ENCODE data around the gene TTC39A.
A peak's percentile ranks its signal among the peaks of the same experiment; 100 is the strongest.
"Not testable (repeated sequence)": the region's sequence is repeated elsewhere in the genome, so short reads cannot be mapped to it uniquely, and the experiment has no call there.

TTC39A gene

DNA sequence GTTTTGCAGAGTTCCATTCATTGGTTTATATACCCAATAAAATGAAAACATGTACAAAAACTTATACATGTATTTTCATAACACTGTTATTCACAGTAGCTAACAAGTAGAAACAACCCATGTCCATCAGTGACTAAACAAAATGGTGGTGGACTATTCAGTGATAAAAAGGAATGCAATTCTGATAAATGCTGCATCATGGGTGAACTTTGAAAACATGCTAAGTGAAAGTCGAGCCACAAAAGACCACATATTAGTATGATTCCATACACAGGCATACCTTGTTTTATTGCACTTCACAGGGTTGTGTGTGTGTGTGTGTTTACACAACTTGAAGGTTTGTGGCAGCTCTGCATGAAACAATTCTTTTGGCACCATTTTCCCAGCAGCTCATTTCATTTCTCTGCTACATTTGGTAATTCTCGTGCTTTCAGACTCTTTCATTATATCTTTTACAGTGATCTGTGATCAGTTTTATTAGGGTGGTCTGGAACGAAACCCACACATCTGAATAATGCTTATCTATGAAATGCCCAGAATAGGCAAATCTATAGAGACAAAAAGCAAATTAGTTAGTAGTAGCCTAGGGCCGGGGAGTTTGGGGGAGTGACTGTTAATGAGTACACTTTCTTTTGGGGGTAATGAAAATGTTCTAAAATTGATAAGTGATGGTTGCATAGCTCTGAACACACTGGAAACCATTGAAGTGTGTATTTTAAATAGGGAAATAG is 67.0 kb downstream of the TTC39A start:
- DNase-seq, result no peak

DNA sequence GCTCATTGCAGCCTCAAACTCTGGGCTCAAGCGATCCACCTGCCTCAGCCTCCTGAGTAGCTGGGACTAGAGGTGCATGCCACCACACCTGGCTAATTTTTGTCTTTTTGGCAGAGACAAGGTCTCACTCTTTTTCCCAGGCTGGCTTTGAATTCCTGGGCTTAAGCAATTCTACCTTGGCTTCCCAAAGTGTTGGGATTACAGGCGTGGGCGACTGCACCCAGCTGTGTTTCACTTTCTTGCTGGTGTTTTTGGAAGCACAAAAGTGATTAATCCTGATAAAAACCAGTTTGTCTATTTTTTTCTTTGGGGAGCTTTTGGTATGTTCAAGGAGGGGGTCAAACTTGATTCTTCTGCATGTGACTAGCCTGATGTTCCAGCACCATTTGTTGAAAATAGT is 75.0 kb downstream of the TTC39A start:
- no peak for DNase-seq

DNA sequence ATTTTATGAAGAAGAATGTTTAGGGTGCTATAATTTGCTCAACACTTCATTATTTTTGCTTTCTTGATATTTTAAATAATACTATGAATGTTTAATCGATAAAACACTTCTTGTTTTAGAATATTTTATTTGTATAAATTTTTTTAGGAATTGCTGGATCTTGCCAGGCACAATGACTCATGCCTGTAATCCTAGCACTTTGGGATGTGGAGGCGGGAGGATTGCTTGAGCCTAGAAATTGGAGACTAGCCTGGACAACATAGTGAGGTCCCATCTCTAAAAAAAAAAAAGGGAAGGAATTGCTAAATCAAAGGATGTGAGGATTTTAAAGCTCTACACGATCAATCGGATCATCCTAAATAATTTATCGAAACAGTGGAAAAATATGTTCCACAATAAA is 76.7 kb downstream of the TTC39A start:
- DNase-seq, result no peak

DNA sequence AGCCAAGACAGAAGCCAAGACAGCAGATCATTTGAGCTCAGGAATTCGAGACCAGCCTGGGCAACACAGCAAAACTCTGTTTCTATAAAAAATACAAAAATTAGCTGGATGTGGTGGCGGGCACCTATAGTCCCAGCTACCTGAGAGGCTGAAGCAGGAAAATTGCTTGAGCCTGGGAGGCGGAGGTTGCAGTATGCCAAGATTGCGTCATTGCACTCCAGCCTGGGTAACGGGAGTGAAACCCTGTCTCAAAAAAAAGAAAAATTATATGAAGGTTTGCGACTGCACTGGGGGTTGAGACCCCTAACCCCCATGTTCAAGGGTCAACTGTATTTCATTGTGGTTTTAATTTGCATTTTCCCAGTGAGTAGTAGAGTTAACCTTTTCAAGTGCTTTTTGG is 78.0 kb downstream of the TTC39A start:
- no peak for DNase-seq

DNA sequence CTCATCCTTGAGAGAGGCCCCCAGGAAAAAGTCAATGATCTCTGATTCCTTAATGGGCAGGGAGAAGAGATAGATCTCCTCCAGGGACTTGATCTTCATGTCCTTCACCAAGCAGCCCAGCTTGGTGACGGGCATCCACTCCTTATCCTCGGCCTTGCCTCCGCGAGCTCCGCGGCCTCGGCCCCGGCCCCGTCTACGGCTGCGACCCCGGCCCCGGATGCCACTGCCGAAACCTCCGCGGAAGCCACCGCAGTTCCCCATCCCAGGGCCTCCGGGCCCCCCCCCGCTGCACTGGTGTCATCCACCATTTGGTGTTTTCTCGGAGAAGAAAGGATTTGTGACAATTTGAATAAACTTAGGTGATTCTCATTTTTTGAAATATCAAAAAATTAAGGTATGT is 79.2 kb downstream of the TTC39A start:
- DNase-seq, result not testable (repeated sequence)

DNA sequence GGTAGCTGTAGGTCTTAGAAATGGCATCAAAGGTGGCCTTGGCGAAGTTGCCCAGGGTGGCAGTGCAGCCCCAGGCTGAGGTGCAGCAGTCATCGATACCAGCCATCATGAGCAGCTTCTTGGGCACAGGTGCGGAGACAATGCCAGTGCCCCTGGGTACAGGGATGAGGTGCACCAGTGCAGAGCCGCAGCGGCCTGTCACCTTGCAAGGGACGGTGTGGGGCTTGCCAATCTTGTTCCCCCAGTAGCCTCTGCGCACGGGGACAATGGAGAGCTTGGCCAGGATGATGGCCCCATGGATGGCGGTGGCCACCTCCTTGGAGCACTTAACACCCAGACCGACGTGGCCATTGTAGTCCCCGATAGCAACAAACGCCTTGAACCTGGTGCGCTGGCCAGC is 79.6 kb downstream of the TTC39A start:
- DNase-seq, result not testable (repeated sequence)

DNA sequence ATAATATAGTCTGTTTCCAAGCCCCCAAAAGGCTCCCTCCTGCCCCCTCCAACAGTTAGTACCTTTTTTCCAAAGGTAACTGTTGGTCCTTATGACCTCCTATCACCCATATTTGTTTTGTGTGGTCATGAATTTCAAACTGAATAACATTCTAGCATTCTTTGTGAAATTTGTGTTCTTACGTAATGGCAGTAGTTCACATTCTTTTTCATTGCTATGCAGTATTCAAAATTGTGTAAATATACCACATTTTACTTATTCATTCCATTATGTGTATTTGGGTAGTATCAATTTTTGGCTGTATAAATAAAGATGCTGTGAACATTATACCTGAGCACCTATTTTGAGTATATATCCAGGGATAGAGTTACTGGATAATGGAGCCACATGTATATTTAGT is 80.9 kb downstream of the TTC39A start:
- DNase-seq, result no peak

DNA sequence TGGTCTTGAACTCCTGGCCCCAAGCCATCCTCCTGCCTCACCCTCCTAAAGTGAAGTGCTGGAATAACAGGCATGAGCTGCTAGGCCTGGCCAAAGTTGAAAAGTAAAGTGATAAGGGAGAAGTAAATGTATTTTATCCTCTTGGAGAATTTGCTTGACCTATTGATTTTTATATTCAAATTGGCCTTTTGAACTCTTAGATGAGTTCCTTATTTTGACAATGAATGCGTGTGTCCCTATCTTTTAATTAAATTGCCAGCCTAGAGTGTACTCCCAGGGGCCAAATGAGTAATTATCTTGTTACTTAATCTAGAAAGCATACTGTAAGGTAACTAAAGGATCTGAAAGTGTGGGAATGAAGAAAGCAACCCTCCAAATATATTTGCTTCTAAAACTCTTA is 82.9 kb downstream of the TTC39A start:
- DNase-seq, result no peak

DNA sequence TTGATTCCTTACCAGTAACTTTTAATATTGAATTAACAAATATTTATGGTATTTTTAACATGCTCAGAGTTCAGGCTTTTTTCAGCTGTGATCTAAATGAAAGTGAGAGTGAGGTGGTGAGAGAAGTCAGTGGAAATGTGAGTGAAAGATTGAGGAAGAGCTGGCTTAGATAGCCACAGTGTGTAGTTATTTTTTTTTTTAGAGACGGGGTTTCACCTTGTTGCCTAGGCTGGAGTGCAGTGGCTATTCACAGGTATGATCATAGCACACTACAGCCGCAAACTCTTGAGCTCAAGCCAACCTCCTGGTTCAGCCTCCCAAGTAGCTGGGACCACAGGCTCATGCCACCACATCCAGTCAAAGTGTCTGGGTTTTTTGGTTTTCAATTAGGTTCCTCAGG is 83.3 kb downstream of the TTC39A start:
- DNase-seq, result no peak

DNA sequence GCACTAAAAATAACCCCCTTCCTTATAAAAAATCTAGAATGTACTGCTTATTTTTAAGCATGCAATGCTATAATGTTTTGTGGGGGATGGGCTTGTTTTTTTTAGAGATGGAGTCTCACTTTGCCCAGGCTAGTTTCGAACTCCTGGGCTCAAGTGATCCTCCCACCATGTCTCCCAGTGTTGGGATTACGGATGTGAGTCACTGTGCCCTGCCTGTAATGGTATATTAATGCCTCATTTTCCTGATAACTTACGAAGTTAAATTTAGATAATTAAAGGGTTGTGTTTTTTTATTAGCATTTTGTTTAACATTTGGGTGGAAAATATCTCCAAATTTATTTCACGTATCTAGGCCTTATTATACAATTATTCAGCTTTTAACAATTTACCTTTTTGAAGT is 87.8 kb downstream of the TTC39A start:
- no peak for DNase-seq

DNA sequence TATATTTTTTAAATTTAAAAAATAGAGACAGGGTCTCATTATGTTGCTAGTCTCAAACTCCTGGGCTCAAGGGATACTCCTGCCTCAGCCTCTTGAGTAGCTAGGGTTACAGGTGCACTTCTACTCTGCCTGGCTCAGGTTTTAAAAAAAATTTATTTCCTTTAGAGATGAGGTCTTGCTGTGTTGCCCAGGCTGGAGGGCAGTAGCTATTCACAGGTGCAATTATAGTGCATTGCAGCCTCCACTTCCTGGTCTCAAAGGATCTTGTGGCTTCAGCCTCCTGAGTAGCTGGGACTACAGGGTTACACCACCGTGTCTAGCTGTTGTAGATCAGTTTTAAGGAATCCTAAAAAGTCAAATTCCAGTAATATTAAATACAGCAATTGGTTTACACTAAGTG is 89.2 kb downstream of the TTC39A start:
- DNase-seq, result no peak

DNA sequence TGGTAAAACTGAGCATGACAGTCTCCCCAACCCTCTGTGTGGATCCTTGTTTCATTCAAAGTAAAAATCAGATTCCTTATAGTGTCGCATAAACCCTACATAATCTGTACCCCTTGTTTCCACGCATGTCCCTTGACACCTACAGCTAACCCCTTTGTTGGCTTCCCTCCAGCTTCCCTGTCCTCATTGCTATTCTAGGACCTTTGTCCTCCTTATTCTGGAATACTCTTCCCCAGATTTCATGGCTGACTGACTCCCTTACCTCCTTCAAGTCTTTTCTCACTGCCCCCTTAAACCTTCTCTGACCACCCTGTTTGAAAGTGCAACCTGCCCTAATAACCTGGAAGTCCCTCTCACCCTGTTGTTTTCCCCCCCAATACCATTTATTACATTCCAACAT is 90.3 kb downstream of the TTC39A start:
- DNase-seq, result peak; percentile 17

DNA sequence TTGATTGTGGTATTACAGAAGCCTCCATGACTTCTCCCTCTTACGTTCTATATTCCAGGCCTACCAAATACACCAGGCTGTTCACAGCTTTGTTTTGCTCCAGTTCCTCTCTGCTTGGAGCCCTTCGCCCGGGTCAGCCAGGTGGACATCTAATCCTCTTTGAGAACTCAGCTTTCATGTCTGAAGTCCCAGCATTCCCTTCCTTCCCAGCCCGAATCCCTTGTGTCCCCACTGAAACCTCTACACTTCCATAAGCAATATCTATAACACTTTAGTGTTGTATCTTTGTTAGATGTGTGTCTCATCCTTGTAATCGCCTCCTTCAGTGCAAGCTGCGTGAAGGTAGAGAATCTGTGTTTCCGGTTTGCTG is 92.3 kb downstream of the TTC39A start:
- peak; percentile 77 for DNase-seq

DNA sequence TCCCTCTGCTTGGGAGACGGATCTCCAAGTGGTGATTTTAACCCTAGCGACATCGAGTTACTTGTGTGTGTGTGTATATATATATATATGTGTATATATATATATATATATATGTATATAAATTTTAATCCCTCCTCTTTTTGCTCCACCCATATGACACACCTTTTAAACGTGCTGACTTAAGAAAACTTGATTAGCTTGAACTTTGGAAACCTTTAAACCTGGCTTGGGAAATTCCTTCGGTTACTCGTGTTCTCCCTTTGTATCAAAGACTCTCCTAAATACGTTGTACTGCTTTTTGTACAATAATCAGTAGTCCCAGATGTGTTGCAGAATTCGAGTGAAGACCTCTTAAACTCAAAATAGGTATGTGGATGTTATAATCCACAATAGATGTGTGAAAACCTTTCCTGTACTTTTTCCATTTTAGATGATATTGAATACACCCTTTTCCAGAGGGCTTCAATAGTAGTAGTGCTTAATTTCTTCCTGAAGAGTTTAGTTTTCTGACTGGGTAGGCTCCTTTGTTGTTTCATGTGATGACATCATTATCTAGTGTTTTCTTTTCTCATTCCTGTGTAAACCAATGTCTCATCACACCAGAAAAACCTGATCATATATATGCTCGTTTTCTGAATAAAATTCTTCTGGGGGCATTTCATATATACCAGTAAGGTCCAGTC is 92.9 kb downstream of the TTC39A start:
- peak; percentile 65 for DNase-seq
